Astrocyte of the cerebellum (primary cell): Measurements from ENCODE around the gene TPTE.
"Not testable (repeated sequence)": the region's sequence is repeated elsewhere in the genome, so short reads cannot be mapped to it uniquely, and the experiment has no call there.

ENCODE experiments used
- DNase-seq: peaks from one replicate; pipeline ENCODE4 v3.0.0-alpha.2; 2011; ENCODE audit warnings: low read depth
- H3K4me3 ChIP-seq: 2 replicates; pipeline ENCODE4 v1.5.1; 2011; ENCODE audit warnings: mild to moderate bottlenecking, low read depth, low read length, moderate library complexity
- CTCF ChIP-seq: IDR thresholded peaks from 2 replicates; pipeline ENCODE4 v1.5.1; 2012; ENCODE audit warnings: low read length, low read depth, moderate library complexity, mild to moderate bottlenecking; ENCODE audit errors: missing control alignments
- in situ Hi-C: cut with HindIII; loops from 2 replicates; pipeline ENCODE4 v1.10.0; 2017; ENCODE audit warnings: low sequenced_read_pairs

TPTE gene

GRCh38 chr21:10570803-10571202 lies 49.4 kb downstream of the TPTE start:
- DNase-seq, H3K4me3 ChIP-seq, in situ Hi-C loops: not testable (repeated sequence)

GRCh38 chr21:10574531-10575310 lies 53.3 kb downstream of the TPTE start:
- in situ Hi-C loops, H3K4me3 ChIP-seq, DNase-seq: not testable (repeated sequence)

- in situ Hi-C loops = no loop called here
- no peak for TF ChIP-seq CTCF
- no peak for DNase-seq
- H3K4me3 ChIP-seq = no peak overlapping the region
These were observed 53.9 kb downstream of the TPTE start for GRCh38 chr21:10575311-10575667.

GRCh38 chr21:10578910-10579309 lies 57.5 kb downstream of the TPTE start:
- DNase-seq, H3K4me3 ChIP-seq, in situ Hi-C loops: not testable (repeated sequence)

- in situ Hi-C loops, H3K4me3 ChIP-seq, DNase-seq: not testable (repeated sequence)
These were observed 67.7 kb downstream of the TPTE start for GRCh38 chr21:10589115-10589514.

- H3K4me3 ChIP-seq, in situ Hi-C loops, DNase-seq: not testable (repeated sequence)
These were observed 85.7 kb downstream of the TPTE start for GRCh38 chr21:10607074-10607473.

- DNase-seq, H3K4me3 ChIP-seq, in situ Hi-C loops: not testable (repeated sequence)
These were observed 92.9 kb downstream of the TPTE start for GRCh38 chr21:10614285-10614684.

DNA sequence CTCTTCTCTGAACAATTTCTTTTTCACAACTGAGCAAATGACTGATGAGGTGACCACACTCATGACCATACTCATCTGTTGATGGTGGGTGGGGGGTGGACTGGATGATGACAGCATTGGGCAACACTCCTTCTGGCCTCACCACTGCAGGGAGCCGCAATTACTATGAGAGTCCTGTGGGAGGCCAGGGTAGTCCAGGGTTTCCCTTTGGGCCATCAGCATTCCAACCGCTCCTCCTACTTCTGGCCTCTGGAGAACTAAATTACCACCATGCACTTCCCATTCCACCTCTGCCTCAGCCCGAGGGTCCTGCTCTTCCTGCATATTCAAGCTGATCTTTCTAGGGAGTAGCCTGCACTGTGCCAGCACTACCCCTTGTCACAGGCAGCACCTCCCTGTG lies 94.7 kb downstream of the TPTE start:
- in situ Hi-C loops, H3K4me3 ChIP-seq, DNase-seq: not testable (repeated sequence)

GRCh38 chr21:10616535-10616934 lies 95.2 kb downstream of the TPTE start:
- DNase-seq = no peak
- H3K4me3 ChIP-seq = no peak overlapping the region
- in situ Hi-C loops = no loop called here
- no peak for TF ChIP-seq CTCF

DNA sequence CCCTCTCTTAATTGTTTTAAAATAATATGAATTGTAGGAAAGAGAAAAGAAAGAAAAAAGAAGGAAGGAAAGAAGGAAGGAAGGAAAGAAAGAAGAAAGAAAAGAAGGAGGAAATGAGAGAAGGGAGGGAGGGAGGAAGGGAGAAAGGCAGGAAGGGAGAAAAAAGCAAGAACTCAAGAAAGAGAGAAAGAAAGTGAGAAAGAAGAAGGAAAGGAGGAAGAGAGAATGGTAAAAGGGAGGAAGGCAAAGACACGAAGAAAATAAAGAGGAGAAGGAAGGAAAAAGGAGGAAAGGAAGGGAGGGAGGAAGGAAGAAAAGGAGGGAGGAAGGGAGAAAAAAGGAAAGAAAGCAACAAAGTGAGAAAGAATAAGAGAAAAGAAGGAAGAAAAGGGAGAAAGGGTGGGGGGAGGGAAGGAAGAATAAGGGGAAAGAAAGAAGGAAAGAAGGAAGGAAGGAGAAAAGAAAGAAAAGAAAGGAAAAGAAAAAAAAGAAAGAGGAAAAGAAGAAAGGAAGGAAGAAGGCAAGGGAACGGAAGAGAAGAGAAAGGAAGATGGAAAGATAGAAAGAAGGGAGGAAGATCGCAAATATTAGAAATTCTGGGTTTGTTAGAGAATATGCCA lies 95.9 kb downstream of the TPTE start:
- DNase-seq, H3K4me3 ChIP-seq, in situ Hi-C loops: not testable (repeated sequence)

DNA sequence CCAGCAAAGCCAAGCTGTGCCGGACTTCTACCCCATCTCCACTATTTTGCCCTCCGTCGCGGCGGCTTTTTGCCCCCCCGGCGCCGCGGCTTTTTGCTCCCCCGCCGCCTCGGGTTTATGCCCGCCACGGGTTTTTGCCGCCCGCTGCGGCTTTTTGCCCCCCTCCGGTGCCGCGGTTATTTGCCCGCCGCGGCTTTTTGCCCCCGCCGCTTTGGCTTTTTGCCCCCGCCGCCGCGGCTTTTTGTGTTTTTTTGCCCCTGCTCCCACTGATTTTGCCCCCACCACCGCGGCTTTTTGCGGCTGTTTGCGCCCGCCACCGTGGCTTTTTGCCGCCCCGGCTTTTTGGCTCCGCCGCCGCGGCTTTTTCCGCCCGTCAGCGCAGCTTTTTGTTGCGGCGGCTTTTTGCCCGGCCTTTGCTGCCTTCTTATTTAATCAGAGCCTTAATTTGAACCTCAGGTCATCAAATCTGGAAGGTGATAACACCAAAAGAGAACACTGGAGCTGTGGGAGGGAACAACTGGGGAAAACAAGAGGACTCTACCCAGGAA lies 106.0 kb downstream of the TPTE start:
- no peak for DNase-seq
- TF ChIP-seq CTCF = no peak
- no peak overlapping the region for H3K4me3 ChIP-seq
- in situ Hi-C loops = no loop called here

GRCh38 chr21:10629239-10629638 lies 107.9 kb downstream of the TPTE start:
- in situ Hi-C loops = not testable (repeated sequence)

DNA sequence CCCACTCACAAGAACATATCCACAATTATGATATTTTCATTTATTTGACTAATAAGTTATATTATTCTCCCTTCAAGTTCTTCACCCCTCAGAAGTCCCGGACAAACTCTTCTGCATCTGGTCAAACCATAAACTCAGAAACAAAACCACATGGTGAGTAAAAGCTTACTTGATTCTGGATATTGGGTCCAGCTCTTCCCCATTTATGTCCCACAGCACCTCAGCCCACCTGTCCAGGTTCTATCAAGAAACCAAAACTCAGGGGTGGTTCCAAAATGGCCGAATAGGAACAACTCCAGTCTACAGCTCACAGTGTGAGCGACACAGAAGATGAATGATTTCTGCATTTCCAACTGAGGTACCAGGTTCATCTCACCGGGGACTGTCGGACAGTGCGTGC lies 109.4 kb downstream of the TPTE start:
- in situ Hi-C loops, DNase-seq: not testable (repeated sequence)

More at GRCh38 chr21:10629239-10629638, 107.9 kb downstream of the TPTE start:
- DNase-seq, H3K4me3 ChIP-seq: not testable (repeated sequence)

DNA sequence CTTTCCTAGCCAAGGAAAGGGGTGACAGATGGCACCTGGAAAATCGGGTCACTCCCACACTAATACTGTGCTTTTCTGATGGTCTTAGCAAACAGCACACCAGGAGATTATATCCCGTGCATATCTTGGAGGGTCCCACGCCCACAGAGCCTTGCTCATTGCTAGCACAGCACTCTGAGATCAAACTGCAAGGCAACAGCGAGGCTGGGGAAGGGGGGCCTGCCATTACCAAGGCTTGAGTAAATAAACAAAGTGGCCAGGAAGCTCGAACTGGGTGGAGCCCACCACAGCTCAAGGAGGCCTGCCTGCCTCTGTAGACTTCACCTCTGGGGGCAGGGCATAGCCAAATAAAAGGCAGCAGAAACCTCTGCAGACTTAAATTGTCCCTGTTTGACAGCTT lies 109.9 kb downstream of the TPTE start:
- in situ Hi-C loops, H3K4me3 ChIP-seq, DNase-seq: not testable (repeated sequence)

More for the DNA sequence above, 109.4 kb downstream of the TPTE start:
- H3K4me3 ChIP-seq = not testable (repeated sequence)
